HepG2 (cell line): ENCODE measurements around the gene TAT. TPM values are rescaled to one million over a fixed set of nuclear protein-coding genes. Genes with fewer than 3 reads are reported as not detected.

Source experiments
- CCAR2 ChIP-seq: fragments of 200-400 bp; formaldehyde crosslinking; optimal IDR thresholded peaks from 2 replicates; pipeline ENCODE3; 2018; ENCODE audit warnings: low read depth, mild to moderate bottlenecking, low read length, moderate library complexity
- EED ChIP-seq: sonication (generic); formaldehyde crosslinking; IDR thresholded peaks from 2 replicates; pipeline ENCODE4 v1.5.0; 2020; ENCODE audit warnings: mild to moderate bottlenecking, missing genetic modification reagents
- FOXA1 ChIP-seq, 2 experiments: fragments of 450-650 bp in 1 of 2; sonication (generic) in 1 of 2; formaldehyde crosslinking in 1 of 2; IDR thresholded peaks; 2 replicates each; pipeline versions ENCODE4 v1.4.0 to v1.6.1; 2016 to 2020; ENCODE audit warnings: missing genetic modification reagents in 1 of 2
- GATA4 ChIP-seq: sonication (generic); IDR thresholded peaks from 2 replicates; pipeline ENCODE4 v1.6.1; 2016; ENCODE audit warnings: antibody characterized with exemption, low read depth, borderline replicate concordance
- GTF3A ChIP-seq: sonication (generic); formaldehyde crosslinking; conservative IDR thresholded peaks from 2 replicates; pipeline ENCODE4 v1.4.0; 2020; ENCODE audit warnings: mild to moderate bottlenecking, missing genetic modification reagents
- KLF9 ChIP-seq: IDR thresholded peaks from 2 replicates; pipeline ENCODE4 v1.6.1; 2016; ENCODE audit warnings: low read depth
- MAX ChIP-seq: IDR thresholded peaks from 2 replicates; pipeline ENCODE4 v1.6.1; 2012; ENCODE audit warnings: inconsistent platforms
- NFRKB ChIP-seq: fragments of 450-650 bp; IDR thresholded peaks from 2 replicates; pipeline ENCODE4 v1.6.1; 2017
- TARDBP ChIP-seq: sonication (generic); formaldehyde crosslinking; IDR thresholded peaks from 2 replicates; pipeline ENCODE4 v1.8.0; 2022; ENCODE audit warnings: mild to moderate bottlenecking, missing genetic modification reagents
- TSC22D2 ChIP-seq: sonication (generic); formaldehyde crosslinking; IDR thresholded peaks from 2 replicates; pipeline ENCODE4 v1.5.1; 2020; ENCODE audit warnings: missing genetic modification reagents, mild to moderate bottlenecking, borderline replicate concordance
- ZFP36 ChIP-seq: fragments of 150-350 bp; IDR thresholded peaks from 2 replicates; pipeline ENCODE4 v1.6.1; 2018; ENCODE audit warnings: borderline replicate concordance, low read length, low read depth; ENCODE audit not compliant: partially characterized antibody
- ZNF589 ChIP-seq: sonication (generic); formaldehyde crosslinking; conservative IDR thresholded peaks from 2 replicates; pipeline ENCODE4 v1.8.0; 2022; ENCODE audit warnings: mild to moderate bottlenecking, moderate library complexity, missing genetic modification reagents
- ZZZ3 ChIP-seq: sonication (generic); formaldehyde crosslinking; IDR thresholded peaks from 2 replicates; pipeline ENCODE4 v1.4.0; 2020; ENCODE audit warnings: missing genetic modification reagents, mild to moderate bottlenecking, borderline replicate concordance
- polyA plus RNA-seq, 8 experiments: library from polyadenylated mRNA; depleted of rRNA in 3 of 8; stranded (reverse) in 7 of 8; unstranded in 1 of 8; fragments of >200 nt; fragmentation: Illumina TruSeq in 4 of 8; extraction: Trizol in 4 of 8; gene quantifications; 2 replicates each; pipeline versions ENCODE4 v1.2.1 to v1.2.3, GENCODE V29; 2011 to 2016; ENCODE audit warnings: low read depth in 4 of 8, missing spikeins in 1 of 8, mixed read lengths in 1 of 8; ENCODE audit not compliant: insufficient read depth in 1 of 8
- total RNA-seq, 5 experiments: library from RNA; depleted of rRNA; stranded (reverse); fragments of >200 nt; fragmentation: Illumina TruSeq; extraction: Trizol; gene quantifications; 2 replicates each; pipeline ENCODE4 v1.2.3, GENCODE V29; 2016; ENCODE audit warnings: low read depth in 1 of 5
- TF ChIP-seq, protein P1 (sequence below): sonication (generic); formaldehyde crosslinking; IDR thresholded peaks from 2 replicates; pipeline ENCODE4 v1.5.0; 2020; ENCODE audit warnings: mild to moderate bottlenecking, missing genetic modification reagents, borderline replicate concordance
- TF ChIP-seq, protein P2 (sequence below): sonication (generic); formaldehyde crosslinking; IDR thresholded peaks from 2 replicates; pipeline ENCODE4 v1.5.0; 2020; ENCODE audit warnings: mild to moderate bottlenecking, missing genetic modification reagents, borderline replicate concordance

The TAT gene
- total and polyA plus RNA-seq, 2 of the 13 experiments (the other 11 are each of a cell fraction or from before 2014, with no cell fraction given) = 1.6 to 5.8 TPM

DNA sequence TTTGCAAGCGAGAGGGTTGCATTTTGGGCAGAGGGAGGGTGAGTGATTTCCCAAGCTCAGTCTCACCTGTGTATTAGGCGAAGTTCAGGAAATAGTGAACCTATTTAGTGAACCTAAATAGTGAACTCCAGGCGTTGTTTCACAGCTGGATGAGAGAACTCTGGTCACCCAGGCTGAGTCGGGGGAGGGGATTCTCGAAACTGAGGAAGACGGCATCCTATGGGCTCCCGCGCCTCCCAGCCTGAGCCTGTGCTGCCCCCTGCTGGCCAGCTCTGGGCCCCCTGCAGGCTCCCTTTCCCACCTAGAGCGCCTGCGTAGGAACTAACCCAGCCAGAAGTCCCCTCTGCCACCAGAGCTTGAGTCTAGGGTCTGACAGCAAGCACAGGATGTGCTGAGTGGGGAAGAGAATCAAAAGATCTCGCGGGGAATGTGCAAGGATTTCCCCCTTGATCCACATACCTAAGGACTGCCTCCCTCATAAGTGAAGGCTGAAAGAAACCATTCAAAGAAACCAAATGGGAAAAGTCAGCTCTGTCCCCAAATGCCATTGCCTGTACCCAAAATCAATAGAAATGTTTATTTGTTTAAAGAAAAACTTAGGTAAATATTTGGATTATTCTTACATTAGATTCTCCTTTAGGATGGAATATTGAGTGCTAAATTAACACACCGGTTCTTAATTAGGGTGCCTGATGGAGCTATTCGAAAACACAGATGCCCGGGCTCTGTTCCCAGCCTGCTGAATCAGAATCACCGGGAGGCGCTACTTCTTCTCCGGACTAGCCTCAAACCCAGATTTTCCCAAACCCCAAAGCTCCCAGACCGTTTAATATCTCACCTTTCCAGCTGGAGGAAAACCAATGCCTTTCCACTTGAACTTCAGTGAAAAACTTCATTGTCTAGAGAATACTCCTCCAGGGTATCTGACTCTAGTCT, 34.3 kb upstream of the TAT start (continued):
- TF ChIP-seq, protein P1, sequence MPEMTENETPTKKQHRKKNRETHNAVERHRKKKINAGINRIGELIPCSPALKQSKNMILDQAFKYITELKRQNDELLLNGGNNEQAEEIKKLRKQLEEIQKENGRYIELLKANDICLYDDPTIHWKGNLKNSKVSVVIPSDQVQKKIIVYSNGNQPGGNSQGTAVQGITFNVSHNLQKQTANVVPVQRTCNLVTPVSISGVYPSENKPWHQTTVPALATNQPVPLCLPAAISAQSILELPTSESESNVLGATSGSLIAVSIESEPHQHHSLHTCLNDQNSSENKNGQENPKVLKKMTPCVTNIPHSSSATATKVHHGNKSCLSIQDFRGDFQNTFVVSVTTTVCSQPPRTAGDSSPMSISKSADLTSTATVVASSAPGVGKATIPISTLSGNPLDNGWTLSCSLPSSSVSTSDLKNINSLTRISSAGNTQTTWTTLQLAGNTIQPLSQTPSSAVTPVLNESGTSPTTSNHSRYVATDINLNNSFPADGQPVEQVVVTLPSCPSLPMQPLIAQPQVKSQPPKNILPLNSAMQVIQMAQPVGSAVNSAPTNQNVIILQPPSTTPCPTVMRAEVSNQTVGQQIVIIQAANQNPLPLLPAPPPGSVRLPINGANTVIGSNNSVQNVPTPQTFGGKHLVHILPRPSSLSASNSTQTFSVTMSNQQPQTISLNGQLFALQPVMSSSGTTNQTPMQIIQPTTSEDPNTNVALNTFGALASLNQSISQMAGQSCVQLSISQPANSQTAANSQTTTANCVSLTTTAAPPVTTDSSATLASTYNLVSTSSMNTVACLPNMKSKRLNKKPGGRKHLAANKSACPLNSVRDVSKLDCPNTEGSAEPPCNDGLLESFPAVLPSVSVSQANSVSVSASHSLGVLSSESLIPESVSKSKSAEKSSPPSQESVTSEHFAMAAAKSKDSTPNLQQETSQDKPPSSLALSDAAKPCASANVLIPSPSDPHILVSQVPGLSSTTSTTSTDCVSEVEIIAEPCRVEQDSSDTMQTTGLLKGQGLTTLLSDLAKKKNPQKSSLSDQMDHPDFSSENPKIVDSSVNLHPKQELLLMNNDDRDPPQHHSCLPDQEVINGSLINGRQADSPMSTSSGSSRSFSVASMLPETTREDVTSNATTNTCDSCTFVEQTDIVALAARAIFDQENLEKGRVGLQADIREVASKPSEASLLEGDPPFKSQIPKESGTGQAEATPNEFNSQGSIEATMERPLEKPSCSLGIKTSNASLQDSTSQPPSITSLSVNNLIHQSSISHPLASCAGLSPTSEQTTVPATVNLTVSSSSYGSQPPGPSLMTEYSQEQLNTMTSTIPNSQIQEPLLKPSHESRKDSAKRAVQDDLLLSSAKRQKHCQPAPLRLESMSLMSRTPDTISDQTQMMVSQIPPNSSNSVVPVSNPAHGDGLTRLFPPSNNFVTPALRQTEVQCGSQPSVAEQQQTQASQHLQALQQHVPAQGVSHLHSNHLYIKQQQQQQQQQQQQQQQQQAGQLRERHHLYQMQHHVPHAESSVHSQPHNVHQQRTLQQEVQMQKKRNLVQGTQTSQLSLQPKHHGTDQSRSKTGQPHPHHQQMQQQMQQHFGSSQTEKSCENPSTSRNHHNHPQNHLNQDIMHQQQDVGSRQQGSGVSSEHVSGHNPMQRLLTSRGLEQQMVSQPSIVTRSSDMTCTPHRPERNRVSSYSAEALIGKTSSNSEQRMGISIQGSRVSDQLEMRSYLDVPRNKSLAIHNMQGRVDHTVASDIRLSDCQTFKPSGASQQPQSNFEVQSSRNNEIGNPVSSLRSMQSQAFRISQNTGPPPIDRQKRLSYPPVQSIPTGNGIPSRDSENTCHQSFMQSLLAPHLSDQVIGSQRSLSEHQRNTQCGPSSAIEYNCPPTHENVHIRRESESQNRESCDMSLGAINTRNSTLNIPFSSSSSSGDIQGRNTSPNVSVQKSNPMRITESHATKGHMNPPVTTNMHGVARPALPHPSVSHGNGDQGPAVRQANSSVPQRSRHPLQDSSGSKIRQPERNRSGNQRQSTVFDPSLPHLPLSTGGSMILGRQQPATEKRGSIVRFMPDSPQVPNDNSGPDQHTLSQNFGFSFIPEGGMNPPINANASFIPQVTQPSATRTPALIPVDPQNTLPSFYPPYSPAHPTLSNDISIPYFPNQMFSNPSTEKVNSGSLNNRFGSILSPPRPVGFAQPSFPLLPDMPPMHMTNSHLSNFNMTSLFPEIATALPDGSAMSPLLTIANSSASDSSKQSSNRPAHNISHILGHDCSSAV (CRISPR knock-in tag) = no peak
- TF ChIP-seq GTF3A (0 out of 2 replicates have a peak, but pooled peaks have one; percentile 28), CCAR2 (no peak), KLF9 (CRISPR knock-in tag) (no peak), EED (CRISPR knock-in tag) (no peak), GATA4 (no peak), ZNF589 (CRISPR knock-in tag) (no peak), TARDBP (CRISPR knock-in tag) (peak; percentile 22; the same call in 1 of the 2 replicates), TSC22D2 (CRISPR knock-in tag) (no peak), NFRKB (no peak), ZZZ3 (CRISPR knock-in tag) (no peak), FOXA1 (IDR thresholded peaks at IDR 0.05) (no peak), FOXA1 (CRISPR knock-in tag; IDR thresholded peaks at IDR 0.05) (no peak), MAX (no peak), ZFP36 (peak; percentile 31)
- TF ChIP-seq, protein P2, sequence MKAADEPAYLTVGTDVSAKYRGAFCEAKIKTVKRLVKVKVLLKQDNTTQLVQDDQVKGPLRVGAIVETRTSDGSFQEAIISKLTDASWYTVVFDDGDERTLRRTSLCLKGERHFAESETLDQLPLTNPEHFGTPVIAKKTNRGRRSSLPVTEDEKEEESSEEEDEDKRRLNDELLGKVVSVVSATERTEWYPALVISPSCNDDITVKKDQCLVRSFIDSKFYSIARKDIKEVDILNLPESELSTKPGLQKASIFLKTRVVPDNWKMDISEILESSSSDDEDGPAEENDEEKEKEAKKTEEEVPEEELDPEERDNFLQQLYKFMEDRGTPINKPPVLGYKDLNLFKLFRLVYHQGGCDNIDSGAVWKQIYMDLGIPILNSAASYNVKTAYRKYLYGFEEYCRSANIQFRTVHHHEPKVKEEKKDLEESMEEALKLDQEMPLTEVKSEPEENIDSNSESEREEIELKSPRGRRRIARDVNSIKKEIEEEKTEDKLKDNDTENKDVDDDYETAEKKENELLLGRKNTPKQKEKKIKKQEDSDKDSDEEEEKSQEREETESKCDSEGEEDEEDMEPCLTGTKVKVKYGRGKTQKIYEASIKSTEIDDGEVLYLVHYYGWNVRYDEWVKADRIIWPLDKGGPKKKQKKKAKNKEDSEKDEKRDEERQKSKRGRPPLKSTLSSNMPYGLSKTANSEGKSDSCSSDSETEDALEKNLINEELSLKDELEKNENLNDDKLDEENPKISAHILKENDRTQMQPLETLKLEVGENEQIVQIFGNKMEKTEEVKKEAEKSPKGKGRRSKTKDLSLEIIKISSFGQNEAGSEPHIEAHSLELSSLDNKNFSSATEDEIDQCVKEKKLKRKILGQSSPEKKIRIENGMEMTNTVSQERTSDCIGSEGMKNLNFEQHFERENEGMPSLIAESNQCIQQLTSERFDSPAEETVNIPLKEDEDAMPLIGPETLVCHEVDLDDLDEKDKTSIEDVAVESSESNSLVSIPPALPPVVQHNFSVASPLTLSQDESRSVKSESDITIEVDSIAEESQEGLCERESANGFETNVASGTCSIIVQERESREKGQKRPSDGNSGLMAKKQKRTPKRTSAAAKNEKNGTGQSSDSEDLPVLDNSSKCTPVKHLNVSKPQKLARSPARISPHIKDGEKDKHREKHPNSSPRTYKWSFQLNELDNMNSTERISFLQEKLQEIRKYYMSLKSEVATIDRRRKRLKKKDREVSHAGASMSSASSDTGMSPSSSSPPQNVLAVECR = peak; percentile 52; the same call in 1 of the 2 replicates
